Neuronal stem cell (in vitro differentiated cells): ENCODE measurements around the gene SCFD2.

Source experiments
- DNase-seq: peaks from one replicate; pipeline ENCODE4 v3.0.0-alpha.2; 2013; ENCODE audit warnings: low spot score
- H2AFZ ChIP-seq: one replicate; pipeline ENCODE4 v1.6.1; 2013; ENCODE audit warnings: mild to moderate bottlenecking, low read length, inconsistent platforms
- H2AK5ac ChIP-seq: 2 replicates; pipeline ENCODE4 v1.6.1; 2013; ENCODE audit warnings: low read depth, mild to moderate bottlenecking, inconsistent platforms, low read length, moderate library complexity, mixed read lengths
- H2BK120ac ChIP-seq: 2 replicates; pipeline ENCODE4 v1.6.1; 2013; ENCODE audit warnings: low read depth, mild to moderate bottlenecking, inconsistent platforms, low read length, moderate library complexity, mixed read lengths
- H2BK12ac ChIP-seq: one replicate; pipeline ENCODE4 v1.6.1; 2013; ENCODE audit warnings: low read length, inconsistent platforms
- H2BK15ac ChIP-seq: 2 replicates; pipeline ENCODE4 v1.6.1; 2013; ENCODE audit warnings: mild to moderate bottlenecking, low read length, inconsistent platforms, mixed read lengths
- H2BK5ac ChIP-seq: one replicate; pipeline ENCODE4 v1.6.1; 2013; ENCODE audit warnings: inconsistent platforms, mild to moderate bottlenecking, low read length, moderate library complexity
- H3K14ac ChIP-seq: one replicate; pipeline ENCODE4 v1.6.1; 2013; ENCODE audit warnings: low read length, inconsistent platforms
- H3K18ac ChIP-seq: 2 replicates; pipeline ENCODE4 v1.6.1; 2013; ENCODE audit warnings: low read length, inconsistent platforms
- H3K23ac ChIP-seq: 2 replicates; pipeline ENCODE4 v1.6.1; 2013; ENCODE audit warnings: low read depth, mild to moderate bottlenecking, mixed read lengths, low read length, inconsistent platforms; ENCODE audit not compliant: poor library complexity
- H3K27ac ChIP-seq: replicated peaks from 3 replicates; pipeline ENCODE4 v1.5.1; 2013; ENCODE audit warnings: low read length, inconsistent platforms
- H3K27me3 ChIP-seq, 3 experiments: 2 replicates each; pipeline ENCODE4 v1.6.1; 2013; ENCODE audit warnings: low read length in 3 of 3, mild to moderate bottlenecking in 2 of 3, inconsistent platforms in 1 of 3, low read depth in 1 of 3, mixed read lengths in 1 of 3, moderate library complexity in 1 of 3; ENCODE audit not compliant: control insufficient read depth in 3 of 3, insufficient read depth in 3 of 3
- H3K36me3 ChIP-seq, 2 donors: replicated peaks in 1 of 2; 2 replicates each; pipeline ENCODE4 v1.6.1; 2013; ENCODE audit warnings: low read length in 2 of 2; ENCODE audit not compliant: control insufficient read depth in 2 of 2, insufficient read depth in 2 of 2
- H3K4ac ChIP-seq: 2 replicates; pipeline ENCODE4 v1.6.1; 2013; ENCODE audit warnings: inconsistent platforms, mild to moderate bottlenecking, low read length, moderate library complexity
- H3K4me1 ChIP-seq, 2 donors: 1 replicate in 1 of 2; 2 replicates in 1 of 2; pipeline ENCODE4 v1.6.1; 2013; ENCODE audit warnings: low read length in 2 of 2, low read depth in 1 of 2; ENCODE audit not compliant: control insufficient read depth in 2 of 2, insufficient read depth in 1 of 2
- H3K4me2 ChIP-seq: one replicate; pipeline ENCODE4 v1.6.1; 2013; ENCODE audit warnings: mild to moderate bottlenecking, low read length, inconsistent platforms; ENCODE audit not compliant: insufficient read depth, poor library complexity, severe bottlenecking
- H3K4me3 ChIP-seq, 2 donors: 2 replicates each; pipeline ENCODE4 v1.5.1; 2013; ENCODE audit warnings: low read length in 2 of 2, mild to moderate bottlenecking in 2 of 2, inconsistent platforms in 1 of 2, moderate library complexity in 1 of 2
- H3K79me1 ChIP-seq: one replicate; pipeline ENCODE4 v1.6.1; 2013; ENCODE audit warnings: low read depth, mild to moderate bottlenecking, inconsistent platforms, low read length, moderate library complexity
- H3K9ac ChIP-seq: one replicate; pipeline ENCODE4 v1.6.1; 2013; ENCODE audit warnings: mild to moderate bottlenecking, low read depth, low read length, inconsistent platforms; ENCODE audit not compliant: poor library complexity
- H3K9me3 ChIP-seq, 2 donors: replicated peaks in 1 of 2; 2 replicates each; pipeline versions ENCODE3 to v1.6.1; 2013; ENCODE audit warnings: low read length in 2 of 2, mild to moderate bottlenecking in 2 of 2, inconsistent platforms in 1 of 2, low read depth in 1 of 2, mixed read lengths in 1 of 2, moderate library complexity in 1 of 2; ENCODE audit not compliant: control insufficient read depth in 2 of 2, insufficient read depth in 1 of 2
- H4K8ac ChIP-seq: one replicate; pipeline ENCODE4 v1.6.1; 2013; ENCODE audit warnings: low read depth, mild to moderate bottlenecking, inconsistent platforms, low read length, moderate library complexity
- H4K91ac ChIP-seq: one replicate; pipeline ENCODE4 v1.6.1; 2013; ENCODE audit warnings: low read length, low read depth, mild to moderate bottlenecking, inconsistent platforms; ENCODE audit not compliant: poor library complexity
- whole genome bisulfite sequencing, 2 donors: extraction: QIAGEN DNeasy Blood & Tissue Kit; methylation state at CpG; one replicate each; pipeline ENCODE4 v1.1.7; 2013; ENCODE audit warnings: missing lambda C conversion rate in 2 of 2, mixed read lengths in 1 of 2; ENCODE audit not compliant: insufficient read length in 2 of 2, insufficient replicate concordance in 1 of 2; ENCODE audit errors: extremely low coverage in 2 of 2; 5-methylcytosine and 5-hydroxymethylcytosine counted together

SCFD2 gene

GRCh38 chr4:53055716-53056403 lies 310.0 kb downstream of the SCFD2 start:
- H3K9ac ChIP-seq = no peak overlapping the region
- no peaks in the 10 kb centered on the region for H3K4me1 ChIP-seq
- no peak overlapping the region for H3K4ac ChIP-seq
- DNase-seq = no peak
- no peaks in the 10 kb centered on the region for H3K79me1 ChIP-seq
- no peak overlapping the region for H2BK12ac ChIP-seq
- WGBS, 2 donors = no CpG with 5 or more reads among the region's 5 CpGs
- H2AFZ ChIP-seq = no peak overlapping the region
- no peak overlapping the region for H4K8ac ChIP-seq
- no peaks in the 10 kb centered on the region for H3K9me3 ChIP-seq
- no peak overlapping the region for H3K18ac ChIP-seq
- no peak overlapping the region for H2BK15ac ChIP-seq
- H3K36me3 ChIP-seq = no peaks in the 10 kb centered on the region
- H2AK5ac ChIP-seq = no peak overlapping the region
- no peaks in the 10 kb centered on the region for H3K27me3 ChIP-seq
- no peak overlapping the region for H3K4me3 ChIP-seq
- no peak overlapping the region for H3K27ac ChIP-seq
- H2BK5ac ChIP-seq = no peak overlapping the region
- no peak overlapping the region for H3K14ac ChIP-seq
- H3K4me2 ChIP-seq = no peak overlapping the region
- H3K23ac ChIP-seq = no peak overlapping the region
- H4K91ac ChIP-seq = no peak overlapping the region
- H2BK120ac ChIP-seq = no peak overlapping the region

- no peak overlapping the region for H2AK5ac ChIP-seq
- H3K23ac ChIP-seq = no peak overlapping the region
- H3K27me3 ChIP-seq = no peaks in the 10 kb centered on the region
- H2BK12ac ChIP-seq = no peak overlapping the region
- no peak overlapping the region for H3K18ac ChIP-seq
- no peak overlapping the region for H3K4me3 ChIP-seq
- no peak overlapping the region for H2AFZ ChIP-seq
- no peak overlapping the region for H3K27ac ChIP-seq
- no CpG with 5 or more reads among the region's 2 CpGs for WGBS, 2 donors
- no peaks in the 10 kb centered on the region for H3K4me1 ChIP-seq
- H4K91ac ChIP-seq = no peak overlapping the region
- H2BK15ac ChIP-seq = no peak overlapping the region
- no peak overlapping the region for H2BK5ac ChIP-seq
- no peak overlapping the region for H3K14ac ChIP-seq
- H3K4ac ChIP-seq = no peak overlapping the region
- no peak overlapping the region for H4K8ac ChIP-seq
- H2BK120ac ChIP-seq = no peak overlapping the region
- no peak for DNase-seq
- H3K9ac ChIP-seq = no peak overlapping the region
- H3K36me3 ChIP-seq = no peaks in the 10 kb centered on the region
- no peaks in the 10 kb centered on the region for H3K79me1 ChIP-seq
- H3K9me3 ChIP-seq = no peaks in the 10 kb centered on the region
- H3K4me2 ChIP-seq = no peak overlapping the region
These were observed 310.6 kb downstream of the SCFD2 start for GRCh38 chr4:53055274-53055673.

GRCh38 chr4:53050361-53050774 lies 315.5 kb downstream of the SCFD2 start:
- Histone ChIP-seq H3K79me1 (no peaks in the 10 kb centered on the region), H4K8ac (no peak overlapping the region), H3K9me3 (no peaks in the 10 kb centered on the region), H2AK5ac (no peak overlapping the region), H3K4me2 (no peak overlapping the region), H3K4ac (no peak overlapping the region), H3K4me1 (no peaks in the 10 kb centered on the region), H3K27ac (no peak overlapping the region), H3K14ac (no peak overlapping the region), H2BK120ac (no peak overlapping the region), H3K27me3 (no peaks in the 10 kb centered on the region), H3K9ac (no peak overlapping the region), H3K23ac (no peak overlapping the region), H3K36me3 (no peaks in the 10 kb centered on the region), H2AFZ (no peak overlapping the region), H2BK5ac (no peak overlapping the region), H4K91ac (no peak overlapping the region), H2BK12ac (no peak overlapping the region), H3K18ac (no peak overlapping the region), H2BK15ac (no peak overlapping the region), H3K4me3 (no peak overlapping the region)
- WGBS, 2 donors = no CpG with 5 or more reads among the region's 4 CpGs
- no peak for DNase-seq

GRCh38 chr4:53049528-53049927 lies 316.3 kb downstream of the SCFD2 start:
- H2BK120ac ChIP-seq = no peak overlapping the region
- H3K4me3 ChIP-seq = no peak overlapping the region
- DNase-seq = no peak
- no peaks in the 10 kb centered on the region for H3K27me3 ChIP-seq
- no peak overlapping the region for H2AK5ac ChIP-seq
- H3K4me2 ChIP-seq = no peak overlapping the region
- H3K4ac ChIP-seq = no peak overlapping the region
- no peaks in the 10 kb centered on the region for H3K79me1 ChIP-seq
- no peaks in the 10 kb centered on the region for H3K36me3 ChIP-seq
- no peak overlapping the region for H3K18ac ChIP-seq
- no CpG with 5 or more reads among the region's 1 CpG for WGBS, 2 donors
- H3K9ac ChIP-seq = no peak overlapping the region
- no peak overlapping the region for H3K27ac ChIP-seq
- no peak overlapping the region for H4K91ac ChIP-seq
- H2BK15ac ChIP-seq = no peak overlapping the region
- no peak overlapping the region for H3K14ac ChIP-seq
- no peak overlapping the region for H4K8ac ChIP-seq
- no peak overlapping the region for H2AFZ ChIP-seq
- no peak overlapping the region for H2BK12ac ChIP-seq
- H3K9me3 ChIP-seq = no peaks in the 10 kb centered on the region
- H2BK5ac ChIP-seq = no peak overlapping the region
- H3K23ac ChIP-seq = no peak overlapping the region
- H3K4me1 ChIP-seq = no peaks in the 10 kb centered on the region
